ENCODE data around the gene IMPA2. TPM values are rescaled to one million over a fixed set of nuclear protein-coding genes. Genes with fewer than 3 reads are reported as not detected.

The IMPA2 gene
- total and polyA plus RNA-seq, 2 of the 13 experiments (the other 11 are each of a cell fraction or from before 2014, with no cell fraction given): 37.8 to 71.8 TPM

DNA sequence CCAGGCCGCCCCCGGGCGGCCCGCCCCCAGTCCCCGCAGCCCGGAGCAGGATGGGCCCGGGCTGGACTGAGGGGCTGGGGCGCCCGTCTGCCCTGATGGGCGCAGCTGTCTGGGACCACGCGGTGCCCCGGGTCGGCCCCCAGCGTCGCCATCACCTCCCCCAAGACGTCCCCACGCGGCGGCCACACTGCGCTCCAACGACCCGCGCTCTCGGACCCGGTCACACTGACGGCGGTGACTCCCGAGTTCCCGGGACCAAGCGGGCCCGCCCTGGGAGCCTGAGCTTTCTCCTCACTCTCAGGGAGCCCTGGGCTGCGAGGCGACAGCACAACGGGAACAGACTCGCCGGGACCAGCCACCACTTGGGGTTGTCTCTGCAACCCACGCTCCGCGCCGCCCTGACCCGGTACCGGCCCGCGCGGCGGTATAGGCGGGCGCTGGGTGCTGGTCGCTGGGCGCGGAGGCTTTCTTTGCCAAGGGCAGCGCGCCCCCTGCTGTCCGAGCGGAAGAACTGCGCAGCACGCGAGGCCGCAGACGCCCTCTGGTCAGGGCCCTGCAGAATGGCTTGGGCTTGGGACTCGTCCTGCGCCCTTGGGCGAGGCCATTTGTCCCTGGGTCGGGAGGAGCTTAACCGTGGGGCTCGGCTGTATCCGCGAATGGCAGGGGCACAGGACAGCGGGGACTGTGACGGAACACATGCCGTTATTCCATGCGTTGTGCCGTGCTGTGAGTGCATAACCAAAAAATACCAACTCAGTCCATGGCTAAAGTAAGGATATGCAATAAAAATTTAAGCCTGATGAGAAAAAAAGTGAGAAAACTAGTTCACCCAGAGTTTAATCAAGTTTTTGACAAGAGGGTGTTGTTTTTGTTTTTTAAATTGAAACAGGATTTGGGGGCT, 57.6 kb downstream of the IMPA2 start:
- POLR2A ChIA-PET: interaction anchor here (2.1 kb wide), 2 partner anchors 44 to 58 kb away, joined by 14 to 16 read pairs; partner anchors contain the start of gene IMPA2
- BruUV-seq (replicated peaks): no TSS peak
- in situ Hi-C loops (cut with HindIII; ENCODE audit: extremely low pct_ligation_motif_present, low pct_unique_long_range_greater_than_20kb): no loop called here
- Histone ChIP-seq H3K27ac (ENCODE audit: extremely low read length, insufficient read depth, low read length) (no peak overlapping the region), H3K9me3 (ENCODE audit: low read length) (no peaks in the 10 kb centered on the region), H2AFZ (ENCODE audit: low read length) (no peak overlapping the region), H3K4me2 (ENCODE audit: low read depth, low read length) (peak overlapping the region; percentile 87), H3K79me2 (ENCODE audit: insufficient read depth, low read length) (no peaks in the 10 kb centered on the region), H3K9ac (ENCODE audit: insufficient read depth, low read depth, low read length) (no peak overlapping the region; the same call in 1 of the 2 replicates), H3K36me3 (replicated peaks in 1 of 2; ENCODE audit: control insufficient read depth in 1 of 2, insufficient read depth in 2 of 2, low read length in 2 of 2) (no peaks in the 10 kb centered on the region), H3K4me3 (replicated peaks in 1 of 3; ENCODE audit: insufficient read depth in 1 of 3, low read depth in 2 of 3, low read length in 3 of 3) (peak overlapping the region; percentile 50 to 75 (median 62); a peak in 5 of 6 replicates), H4K20me1 (ENCODE audit: insufficient read depth, low read length) (no peaks in the 10 kb centered on the region), H3K4me1 (ENCODE audit: insufficient read depth, low read length) (peaks cover 28% of the 10 kb centered on the region), H3K27me3 (ENCODE audit: control insufficient read depth in 1 of 2, insufficient read depth in 2 of 2, low read length in 2 of 2) (peaks cover 0 to 10% of the 10 kb centered on the region in 2 experiments; a peak in 4 of 5 replicates)
- FAIRE-seq (peak; percentile 73), DNase-seq (ENCODE audit: low spot score) (peak; percentile 68), ATAC-seq (peak; percentile 91)
- CTCF ChIA-PET (ENCODE audit: low intra/inter-chr PET ratio, low total read pairs): interaction anchor here (0.9 to 2.4 kb wide), 4 partner anchors 44 to 384 kb away, joined by 3 to 19 read pairs (median 6); no protein-coding TSS in a partner anchor
- intact Hi-C loops (cut with micrococcal nuclease; ENCODE audit: unreplicated experiment): loop anchor here (1.0 to 2.0 kb wide), 5 partner anchors 44 to 306 kb away; partner anchors contain the start of gene IMPA2
- WGBS (ENCODE audit: low lambda C conversion rate): 1% methylated on average over 12 of the region's 74 CpGs
- TF ChIP-seq TEAD3 (CRISPR knock-in tag; optimal IDR thresholded peaks at IDR 0.05; ENCODE audit: borderline replicate concordance): peak; percentile 76
- TF ChIP-seq, protein P1, sequence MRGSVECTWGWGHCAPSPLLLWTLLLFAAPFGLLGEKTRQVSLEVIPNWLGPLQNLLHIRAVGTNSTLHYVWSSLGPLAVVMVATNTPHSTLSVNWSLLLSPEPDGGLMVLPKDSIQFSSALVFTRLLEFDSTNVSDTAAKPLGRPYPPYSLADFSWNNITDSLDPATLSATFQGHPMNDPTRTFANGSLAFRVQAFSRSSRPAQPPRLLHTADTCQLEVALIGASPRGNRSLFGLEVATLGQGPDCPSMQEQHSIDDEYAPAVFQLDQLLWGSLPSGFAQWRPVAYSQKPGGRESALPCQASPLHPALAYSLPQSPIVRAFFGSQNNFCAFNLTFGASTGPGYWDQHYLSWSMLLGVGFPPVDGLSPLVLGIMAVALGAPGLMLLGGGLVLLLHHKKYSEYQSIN (CRISPR knock-in tag; IDR thresholded peaks at IDR 0.05; ENCODE audit: borderline replicate concordance): no peak
- TF ChIP-seq, protein P2, sequence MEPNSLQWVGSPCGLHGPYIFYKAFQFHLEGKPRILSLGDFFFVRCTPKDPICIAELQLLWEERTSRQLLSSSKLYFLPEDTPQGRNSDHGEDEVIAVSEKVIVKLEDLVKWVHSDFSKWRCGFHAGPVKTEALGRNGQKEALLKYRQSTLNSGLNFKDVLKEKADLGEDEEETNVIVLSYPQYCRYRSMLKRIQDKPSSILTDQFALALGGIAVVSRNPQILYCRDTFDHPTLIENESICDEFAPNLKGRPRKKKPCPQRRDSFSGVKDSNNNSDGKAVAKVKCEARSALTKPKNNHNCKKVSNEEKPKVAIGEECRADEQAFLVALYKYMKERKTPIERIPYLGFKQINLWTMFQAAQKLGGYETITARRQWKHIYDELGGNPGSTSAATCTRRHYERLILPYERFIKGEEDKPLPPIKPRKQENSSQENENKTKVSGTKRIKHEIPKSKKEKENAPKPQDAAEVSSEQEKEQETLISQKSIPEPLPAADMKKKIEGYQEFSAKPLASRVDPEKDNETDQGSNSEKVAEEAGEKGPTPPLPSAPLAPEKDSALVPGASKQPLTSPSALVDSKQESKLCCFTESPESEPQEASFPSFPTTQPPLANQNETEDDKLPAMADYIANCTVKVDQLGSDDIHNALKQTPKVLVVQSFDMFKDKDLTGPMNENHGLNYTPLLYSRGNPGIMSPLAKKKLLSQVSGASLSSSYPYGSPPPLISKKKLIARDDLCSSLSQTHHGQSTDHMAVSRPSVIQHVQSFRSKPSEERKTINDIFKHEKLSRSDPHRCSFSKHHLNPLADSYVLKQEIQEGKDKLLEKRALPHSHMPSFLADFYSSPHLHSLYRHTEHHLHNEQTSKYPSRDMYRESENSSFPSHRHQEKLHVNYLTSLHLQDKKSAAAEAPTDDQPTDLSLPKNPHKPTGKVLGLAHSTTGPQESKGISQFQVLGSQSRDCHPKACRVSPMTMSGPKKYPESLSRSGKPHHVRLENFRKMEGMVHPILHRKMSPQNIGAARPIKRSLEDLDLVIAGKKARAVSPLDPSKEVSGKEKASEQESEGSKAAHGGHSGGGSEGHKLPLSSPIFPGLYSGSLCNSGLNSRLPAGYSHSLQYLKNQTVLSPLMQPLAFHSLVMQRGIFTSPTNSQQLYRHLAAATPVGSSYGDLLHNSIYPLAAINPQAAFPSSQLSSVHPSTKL (CRISPR knock-in tag; IDR thresholded peaks at IDR 0.05): peak; percentile 54
- peak; percentile 52; the same call in 1 of the 2 replicates for TF ChIP-seq ARNT2 (CRISPR knock-in tag; IDR thresholded peaks at IDR 0.05; ENCODE audit: low read depth)
- TF ChIP-seq ZNF607 (CRISPR knock-in tag; IDR thresholded peaks at IDR 0.05; ENCODE audit: borderline replicate concordance): peak; percentile 71; the same call in 1 of the 2 replicates
- TF ChIP-seq NRL (CRISPR knock-in tag; IDR thresholded peaks at IDR 0.05; ENCODE audit: borderline replicate concordance): peak; percentile 81
- peak; percentile 46 for TF ChIP-seq SKI (IDR thresholded peaks at IDR 0.05; ENCODE audit: partially characterized antibody)
- peak; percentile 58; the same call in 1 of the 2 replicates for TF ChIP-seq MED1 (CRISPR knock-in tag; IDR thresholded peaks at IDR 0.05)
- TF ChIP-seq, protein P3, sequence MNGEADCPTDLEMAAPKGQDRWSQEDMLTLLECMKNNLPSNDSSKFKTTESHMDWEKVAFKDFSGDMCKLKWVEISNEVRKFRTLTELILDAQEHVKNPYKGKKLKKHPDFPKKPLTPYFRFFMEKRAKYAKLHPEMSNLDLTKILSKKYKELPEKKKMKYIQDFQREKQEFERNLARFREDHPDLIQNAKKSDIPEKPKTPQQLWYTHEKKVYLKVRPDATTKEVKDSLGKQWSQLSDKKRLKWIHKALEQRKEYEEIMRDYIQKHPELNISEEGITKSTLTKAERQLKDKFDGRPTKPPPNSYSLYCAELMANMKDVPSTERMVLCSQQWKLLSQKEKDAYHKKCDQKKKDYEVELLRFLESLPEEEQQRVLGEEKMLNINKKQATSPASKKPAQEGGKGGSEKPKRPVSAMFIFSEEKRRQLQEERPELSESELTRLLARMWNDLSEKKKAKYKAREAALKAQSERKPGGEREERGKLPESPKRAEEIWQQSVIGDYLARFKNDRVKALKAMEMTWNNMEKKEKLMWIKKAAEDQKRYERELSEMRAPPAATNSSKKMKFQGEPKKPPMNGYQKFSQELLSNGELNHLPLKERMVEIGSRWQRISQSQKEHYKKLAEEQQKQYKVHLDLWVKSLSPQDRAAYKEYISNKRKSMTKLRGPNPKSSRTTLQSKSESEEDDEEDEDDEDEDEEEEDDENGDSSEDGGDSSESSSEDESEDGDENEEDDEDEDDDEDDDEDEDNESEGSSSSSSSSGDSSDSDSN (CRISPR knock-in tag; IDR thresholded peaks at IDR 0.05): peak; percentile 92
- TF ChIP-seq, protein P4, sequence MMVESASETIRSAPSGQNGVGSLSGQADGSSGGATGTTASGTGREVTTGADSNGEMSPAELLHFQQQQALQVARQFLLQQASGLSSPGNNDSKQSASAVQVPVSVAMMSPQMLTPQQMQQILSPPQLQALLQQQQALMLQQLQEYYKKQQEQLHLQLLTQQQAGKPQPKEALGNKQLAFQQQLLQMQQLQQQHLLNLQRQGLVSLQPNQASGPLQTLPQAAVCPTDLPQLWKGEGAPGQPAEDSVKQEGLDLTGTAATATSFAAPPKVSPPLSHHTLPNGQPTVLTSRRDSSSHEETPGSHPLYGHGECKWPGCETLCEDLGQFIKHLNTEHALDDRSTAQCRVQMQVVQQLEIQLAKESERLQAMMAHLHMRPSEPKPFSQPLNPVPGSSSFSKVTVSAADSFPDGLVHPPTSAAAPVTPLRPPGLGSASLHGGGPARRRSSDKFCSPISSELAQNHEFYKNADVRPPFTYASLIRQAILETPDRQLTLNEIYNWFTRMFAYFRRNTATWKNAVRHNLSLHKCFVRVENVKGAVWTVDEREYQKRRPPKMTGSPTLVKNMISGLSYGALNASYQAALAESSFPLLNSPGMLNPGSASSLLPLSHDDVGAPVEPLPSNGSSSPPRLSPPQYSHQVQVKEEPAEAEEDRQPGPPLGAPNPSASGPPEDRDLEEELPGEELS (CRISPR knock-in tag; IDR thresholded peaks at IDR 0.05): peak; percentile 47; the same call in 1 of the 2 replicates
- TF ChIP-seq ZSCAN31 (CRISPR knock-in tag; IDR thresholded peaks at IDR 0.05; ENCODE audit: low read depth): peak; percentile 86; the same call in 1 of the 2 replicates
- TF ChIP-seq ZNF543 (CRISPR knock-in tag; IDR thresholded peaks at IDR 0.05): 0 out of 2 replicates have a peak, but pooled peaks have one; percentile 86

Data from HepG2 (cell line).